Measurements from ENCODE around the gene H2AZ1.

The H2AZ1 gene

GRCh38 chr4:99943904-99944437, 6.1 kb downstream of the H2AZ1 start:
- Histone ChIP-seq H3K36me3 (ENCODE audit: control insufficient read depth, low read depth, low read length) (peaks cover 18% of the 10 kb centered on the region), H3K4me1 (ENCODE audit: control insufficient read depth, low read depth, low read length) (peaks cover 15% of the 10 kb centered on the region), H3K27me3 (ENCODE audit: control insufficient read depth, insufficient read depth, low read length) (no peaks in the 10 kb centered on the region), H3K9ac (ENCODE audit: low read length) (no peak overlapping the region), H3K27ac (ENCODE audit: low read length) (no peak overlapping the region), H3K9me3 (ENCODE audit: control insufficient read depth, low read depth, low read length) (no peaks in the 10 kb centered on the region), H3K4me3 (ENCODE audit: low read length) (no peak overlapping the region)

- no peaks in the 10 kb centered on the region for H3K36me3 ChIP-seq (ENCODE audit: control insufficient read depth, low read depth, low read length)
- H3K27ac ChIP-seq (ENCODE audit: low read length) = no peak overlapping the region
These were observed 11.8 kb downstream of the H2AZ1 start for GRCh38 chr4:99938243-99938753.

GRCh38 chr4:99934891-99935290, 15.2 kb downstream of the H2AZ1 start:
- H3K9ac ChIP-seq (ENCODE audit: low read length) = no peak overlapping the region
- no peaks in the 10 kb centered on the region for H3K4me1 ChIP-seq (ENCODE audit: control insufficient read depth, low read depth, low read length)
- no peaks in the 10 kb centered on the region for H3K9me3 ChIP-seq (ENCODE audit: control insufficient read depth, low read depth, low read length)
- no peak overlapping the region for H3K27ac ChIP-seq (ENCODE audit: low read length)
- H3K27me3 ChIP-seq (ENCODE audit: control insufficient read depth, insufficient read depth, low read length) = no peaks in the 10 kb centered on the region
- no peak overlapping the region for H3K4me3 ChIP-seq (ENCODE audit: low read length)
- peaks cover 4% of the 10 kb centered on the region for H3K36me3 ChIP-seq (ENCODE audit: control insufficient read depth, low read depth, low read length)

More at GRCh38 chr4:99938243-99938753, 11.8 kb downstream of the H2AZ1 start:
- Histone ChIP-seq H3K27me3 (ENCODE audit: control insufficient read depth, insufficient read depth, low read length) (no peaks in the 10 kb centered on the region), H3K4me1 (ENCODE audit: control insufficient read depth, low read depth, low read length) (no peaks in the 10 kb centered on the region), H3K9ac (ENCODE audit: low read length) (no peak overlapping the region), H3K9me3 (ENCODE audit: control insufficient read depth, low read depth, low read length) (no peaks in the 10 kb centered on the region), H3K4me3 (ENCODE audit: low read length) (no peak overlapping the region)

GRCh38 chr4:99927566-99927965, 22.5 kb downstream of the H2AZ1 start:
- Histone ChIP-seq H3K36me3 (ENCODE audit: control insufficient read depth, low read depth, low read length) (peaks cover 10% of the 10 kb centered on the region), H3K27ac (ENCODE audit: low read length) (no peak overlapping the region)

GRCh38 chr4:99921174-99921573, 28.9 kb downstream of the H2AZ1 start:
- H3K9me3 ChIP-seq (ENCODE audit: control insufficient read depth, low read depth, low read length) = no peaks in the 10 kb centered on the region
- peaks cover 14% of the 10 kb centered on the region for H3K36me3 ChIP-seq (ENCODE audit: control insufficient read depth, low read depth, low read length)
- H3K27me3 ChIP-seq (ENCODE audit: control insufficient read depth, insufficient read depth, low read length) = no peaks in the 10 kb centered on the region
- no peak overlapping the region for H3K9ac ChIP-seq (ENCODE audit: low read length)
- no peak overlapping the region for H3K4me3 ChIP-seq (ENCODE audit: low read length)
- no peak overlapping the region for H3K27ac ChIP-seq (ENCODE audit: low read length)
- no peaks in the 10 kb centered on the region for H3K4me1 ChIP-seq (ENCODE audit: control insufficient read depth, low read depth, low read length)

More at GRCh38 chr4:99927566-99927965, 22.5 kb downstream of the H2AZ1 start:
- Histone ChIP-seq H3K4me3 (ENCODE audit: low read length) (no peak overlapping the region), H3K9ac (ENCODE audit: low read length) (no peak overlapping the region), H3K4me1 (ENCODE audit: control insufficient read depth, low read depth, low read length) (no peaks in the 10 kb centered on the region), H3K9me3 (ENCODE audit: control insufficient read depth, low read depth, low read length) (no peaks in the 10 kb centered on the region), H3K27me3 (ENCODE audit: control insufficient read depth, insufficient read depth, low read length) (no peaks in the 10 kb centered on the region)

GRCh38 chr4:99918656-99919055, 31.4 kb downstream of the H2AZ1 start:
- H3K36me3 ChIP-seq (ENCODE audit: control insufficient read depth, low read depth, low read length) = peaks cover 14% of the 10 kb centered on the region
- H3K4me1 ChIP-seq (ENCODE audit: control insufficient read depth, low read depth, low read length) = no peaks in the 10 kb centered on the region
- no peaks in the 10 kb centered on the region for H3K9me3 ChIP-seq (ENCODE audit: control insufficient read depth, low read depth, low read length)
- H3K27ac ChIP-seq (ENCODE audit: low read length) = no peak overlapping the region
- no peaks in the 10 kb centered on the region for H3K27me3 ChIP-seq (ENCODE audit: control insufficient read depth, insufficient read depth, low read length)
- no peak overlapping the region for H3K4me3 ChIP-seq (ENCODE audit: low read length)
- no peak overlapping the region for H3K9ac ChIP-seq (ENCODE audit: low read length)

- Histone ChIP-seq H3K27ac (ENCODE audit: low read length) (no peak overlapping the region), H3K9ac (ENCODE audit: low read length) (no peak overlapping the region), H3K4me3 (ENCODE audit: low read length) (no peak overlapping the region), H3K4me1 (ENCODE audit: control insufficient read depth, low read depth, low read length) (no peaks in the 10 kb centered on the region), H3K9me3 (ENCODE audit: control insufficient read depth, low read depth, low read length) (no peaks in the 10 kb centered on the region), H3K36me3 (ENCODE audit: control insufficient read depth, low read depth, low read length) (peaks cover 8% of the 10 kb centered on the region), H3K27me3 (ENCODE audit: control insufficient read depth, insufficient read depth, low read length) (no peaks in the 10 kb centered on the region)
These were observed 32.5 kb downstream of the H2AZ1 start for GRCh38 chr4:99917575-99917974.

GRCh38 chr4:99915449-99915848, 34.6 kb downstream of the H2AZ1 start:
- no peaks in the 10 kb centered on the region for H3K4me1 ChIP-seq (ENCODE audit: control insufficient read depth, low read depth, low read length)
- H3K4me3 ChIP-seq (ENCODE audit: low read length) = no peak overlapping the region
- no peaks in the 10 kb centered on the region for H3K27me3 ChIP-seq (ENCODE audit: control insufficient read depth, insufficient read depth, low read length)
- H3K36me3 ChIP-seq (ENCODE audit: control insufficient read depth, low read depth, low read length) = no peaks in the 10 kb centered on the region
- no peak overlapping the region for H3K9ac ChIP-seq (ENCODE audit: low read length)
- H3K9me3 ChIP-seq (ENCODE audit: control insufficient read depth, low read depth, low read length) = no peaks in the 10 kb centered on the region
- H3K27ac ChIP-seq (ENCODE audit: low read length) = no peak overlapping the region
